ENCODE measurements around the gene KIR2DL4.
"Not testable (repeated sequence)": the region's sequence is repeated elsewhere in the genome, so short reads cannot be mapped to it uniquely, and the experiment has no call there.

The KIR2DL4 gene

DNA sequence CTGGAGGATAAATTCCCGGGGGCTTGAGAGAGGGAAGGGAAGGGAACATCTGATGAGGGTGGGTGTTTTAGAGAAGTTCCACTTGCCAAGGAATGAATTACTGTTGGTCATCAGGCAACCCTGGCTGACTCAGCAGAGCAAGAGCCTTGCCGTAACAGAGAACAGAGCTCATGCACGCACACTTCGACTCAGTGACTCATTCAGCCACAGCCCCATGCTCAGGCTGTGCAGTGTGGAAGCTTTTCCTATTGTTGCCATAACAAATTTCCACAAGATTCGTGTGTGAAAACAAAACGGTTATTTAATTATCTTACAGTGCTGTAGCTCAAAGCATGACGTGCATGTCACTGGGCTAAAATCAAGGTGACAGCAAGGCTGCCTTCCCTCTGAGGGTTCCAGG lies 56.0 kb downstream of the KIR2DL4 start:
- not testable (repeated sequence) for FAIRE-seq; DNase-seq (ENCODE audit: insufficient read length, low spot score)

DNA sequence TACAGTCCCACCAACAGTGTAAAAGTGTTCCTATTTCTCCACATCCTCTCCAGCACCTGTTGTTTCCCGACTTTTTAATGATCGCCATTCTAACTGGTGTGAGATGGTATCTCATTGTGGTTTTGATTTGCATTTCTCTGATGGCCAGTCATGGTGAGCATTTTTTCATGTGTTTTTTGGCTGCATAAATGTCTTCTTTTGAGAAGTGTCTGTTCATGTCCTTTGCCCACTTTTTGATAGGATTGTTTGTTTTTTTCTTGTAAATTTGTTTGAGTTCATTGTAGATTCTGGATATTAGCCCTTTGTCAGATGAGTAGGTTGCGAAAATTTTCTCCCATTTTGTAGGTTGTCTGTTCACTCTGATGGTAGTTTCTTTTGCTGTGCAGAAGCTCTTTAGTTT lies 60.0 kb downstream of the KIR2DL4 start:
- not testable (repeated sequence) for DNase-seq (ENCODE audit: insufficient read length, low spot score); FAIRE-seq

Measured in HTR-8/SVneo (cell line).